H1 (cell line): ENCODE results near the gene C2orf72. TPM values are rescaled to one million over a fixed set of nuclear protein-coding genes. Genes with fewer than 3 reads are reported as not detected.

ENCODE experiments used
- BCL11A ChIP-seq, 2 experiments: IDR thresholded peaks; one replicate each; pipeline ENCODE4 v1.6.1; 2011; ENCODE audit warnings: low read depth in 2 of 2, low read length in 2 of 2, mild to moderate bottlenecking in 2 of 2
- CHD1 ChIP-seq: IDR thresholded peaks from 2 replicates; pipeline ENCODE4 v1.6.1; 2012; ENCODE audit warnings: low read depth, low read length, improper control_type of control experiment
- JUN ChIP-seq: IDR thresholded peaks from 2 replicates; pipeline ENCODE4 v1.6.1; 2011; ENCODE audit warnings: low read depth, mild to moderate bottlenecking, improper control_type of control experiment, low read length
- KDM4A ChIP-seq: IDR thresholded peaks from one replicate; pipeline ENCODE4 v1.7.1; 2012; ENCODE audit warnings: low read depth, mild to moderate bottlenecking, moderate library complexity, low read length, inconsistent platforms; ENCODE audit not compliant: severe bottlenecking
- POLR2A ChIP-seq, 2 experiments: IDR thresholded peaks; 1 replicate in 1 of 2; 2 replicates in 1 of 2; pipeline ENCODE4 v1.6.1; 2011; ENCODE audit warnings: low read depth in 2 of 2, low read length in 2 of 2, mild to moderate bottlenecking in 2 of 2; ENCODE audit errors: control extremely low read depth in 1 of 2
- TBP ChIP-seq: IDR thresholded peaks from 2 replicates; pipeline ENCODE4 v1.6.1; 2011; ENCODE audit warnings: low read depth, low read length, improper control_type of control experiment
- polyA plus RNA-seq, 7 experiments: library from polyadenylated mRNA; depleted of rRNA in 3 of 7; stranded (reverse) in 5 of 7; unstranded in 2 of 7; fragments of >200 nt in 5 of 7; fragments of 200-250 nt in 2 of 7; gene quantifications; 1 replicate in 5 of 7; 2 replicates in 1 of 7; 4 replicates in 1 of 7; pipeline versions ENCODE4 v1.2.1 to v1.2.3, GENCODE V29; 2011 to 2013; ENCODE audit warnings: missing spikeins in 2 of 7, mixed read lengths in 2 of 7
- total RNA-seq: library from RNA; stranded (reverse); fragmentation: NEBNext Ultra II Directional; extraction: Animal tissue kit (Norgen Biotek cat#: 25700); gene quantifications from 2 replicates; pipeline ENCODE4 v1.2.1, GENCODE V29; 2021

Gene C2orf72
- total and polyA plus RNA-seq, 2 of the 8 experiments (the other 6 are each of a cell fraction or from before 2014, with no cell fraction given): 1.1 to 1.7 TPM

DNA sequence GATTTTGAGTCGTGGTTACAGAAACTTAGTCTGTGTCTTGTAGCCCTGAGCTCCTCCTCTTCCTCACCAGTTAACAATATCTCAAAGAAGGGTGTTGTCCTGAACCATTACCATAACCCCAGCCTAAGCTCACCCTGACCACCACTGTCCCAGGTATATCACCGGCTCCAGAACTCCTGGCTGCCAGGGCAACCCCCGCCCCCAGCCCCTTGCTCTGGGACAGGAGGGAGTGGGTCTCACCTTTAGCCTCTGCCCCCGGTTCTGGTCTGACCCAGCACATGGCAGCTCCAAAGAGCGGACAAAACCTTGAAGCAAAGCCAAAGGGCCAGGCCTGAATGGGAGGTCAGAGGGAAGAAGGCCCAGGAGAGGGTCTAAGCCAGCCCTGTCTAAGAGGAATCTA, 13.8 kb downstream of the C2orf72 start (continued):
- TF ChIP-seq BCL11A (IDR thresholded peaks at IDR 0.05; ENCODE audit: low read depth in 2 of 2, low read length in 2 of 2) (no peak), CHD1 (no peak), KDM4A (no peak), POLR2A (IDR thresholded peaks at IDR 0.05; ENCODE audit: control extremely low read depth in 1 of 2, low read depth in 2 of 2, low read length in 2 of 2) (no peak), TBP (no peak), JUN (no peak)
- TF ChIP-seq, all 59 proteins: peak for 0
